Peyer's patch (tissue), 4 donors: Measurements from ENCODE around the gene GULP1.

Experiments
- CTCF ChIP-seq, 6 experiments: fragments of 450-650 bp in 4 of 6; fragments of 200-600 bp in 2 of 6; sonication (generic) in 1 of 6; IDR thresholded peaks; one replicate each; pipeline ENCODE4 v1.5.1; 2017 to 2019; ENCODE audit warnings: antibody characterized with exemption in 6 of 6, mild to moderate bottlenecking in 3 of 6, moderate library complexity in 1 of 6
- POLR2A ChIP-seq, 2 donors: fragments of 450-650 bp; IDR thresholded peaks; one replicate each; pipeline ENCODE4 v1.5.1; 2017; ENCODE audit warnings: antibody characterized with exemption in 2 of 2, mild to moderate bottlenecking in 2 of 2, moderate library complexity in 2 of 2

DNA sequence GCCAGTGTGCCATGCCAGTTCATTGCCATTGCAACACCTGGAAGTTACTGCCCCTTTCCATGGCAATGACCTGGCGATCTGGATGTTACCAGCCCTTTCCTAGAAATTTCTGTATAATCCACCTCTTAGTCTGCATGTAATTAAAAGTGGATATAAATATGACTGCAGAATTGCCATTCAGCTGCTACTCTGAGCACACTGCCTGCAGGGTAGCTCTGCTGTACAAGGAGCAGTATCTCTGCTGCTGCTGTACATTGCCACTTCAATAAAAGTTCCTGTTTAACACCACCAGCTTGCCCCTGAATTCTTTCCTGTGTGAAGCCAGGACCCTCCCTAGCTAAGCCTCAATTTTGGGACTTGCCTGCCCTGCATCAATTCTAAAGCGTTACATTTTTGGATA, 17.4 kb upstream of the GULP1 start:
- TF ChIP-seq CTCF (IDR thresholded peaks at IDR 0.05) (no peak), POLR2A (IDR thresholded peaks at IDR 0.05) (no peak)
